Erythroblast (primary cell): ENCODE measurements around the gene COBL.

ENCODE experiments used
- GATA1 ChIP-seq: IDR thresholded peaks from 2 replicates; pipeline ENCODE4 v1.6.1; 2011; ENCODE audit warnings: low read depth, mild to moderate bottlenecking, control low read depth, low read length, moderate library complexity
- POLR2A ChIP-seq: IDR thresholded peaks from 2 replicates; pipeline ENCODE4 v1.6.1; 2011; ENCODE audit warnings: mild to moderate bottlenecking, low read length

DNA sequence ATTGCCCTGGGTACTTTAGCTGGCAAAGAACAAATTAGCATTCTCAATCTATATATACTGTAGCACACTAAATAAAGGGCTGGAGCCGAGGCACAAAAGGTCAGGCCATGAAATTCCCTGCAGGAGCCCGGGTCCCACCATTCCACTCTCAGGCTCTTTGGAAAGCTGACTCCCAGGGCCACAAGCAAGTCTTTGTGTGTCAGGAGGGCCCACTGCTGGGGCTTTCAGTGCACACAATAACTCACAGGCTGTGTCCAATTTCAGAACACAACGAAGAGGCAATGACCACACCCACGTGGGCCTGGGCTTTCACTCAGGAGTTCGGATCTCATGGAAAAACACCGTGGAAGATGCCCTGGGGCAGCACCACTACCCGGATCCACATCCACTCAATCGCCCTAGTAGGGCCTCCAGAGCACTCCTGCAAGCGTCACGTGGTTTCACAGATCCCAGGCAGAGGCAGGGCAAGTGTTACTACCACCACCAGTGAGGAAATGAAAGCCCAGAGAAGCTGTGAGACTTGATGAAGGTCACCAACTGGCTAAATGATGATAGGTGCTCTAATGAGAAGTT is 60.3 kb downstream of the COBL start:
- TF ChIP-seq POLR2A (no peak), GATA1 (no peak)
